KOPT-K1 (cell line): ENCODE results near the gene SH3RF2.
"Not testable (repeated sequence)": the region's sequence is repeated elsewhere in the genome, so short reads cannot be mapped to it uniquely, and the experiment has no call there.

Experiments
- H3K27ac ChIP-seq: fragments of 200-600 bp; sonication (generic); 2 replicates; pipeline ENCODE4 v1.5.1; 2016; ENCODE audit warnings: antibody characterized with exemption, mild to moderate bottlenecking, low read depth, low read length; ENCODE audit not compliant: poor library complexity, severe bottlenecking
- H3K36me3 ChIP-seq: fragments of 200-600 bp; sonication (generic); 2 replicates; pipeline ENCODE4 v1.5.1; 2017; ENCODE audit warnings: antibody characterized with exemption, mild to moderate bottlenecking, low read length, moderate library complexity; ENCODE audit not compliant: insufficient read depth
- H3K9me3 ChIP-seq: fragments of 200-600 bp; sonication (generic); 2 replicates; pipeline ENCODE4 v1.5.1; 2017; ENCODE audit warnings: antibody characterized with exemption, low read length, mild to moderate bottlenecking; ENCODE audit not compliant: insufficient read depth, poor library complexity, severe bottlenecking

Gene SH3RF2

GRCh38 chr5:145949474-145949873 lies 13.1 kb downstream of the SH3RF2 start:
- Histone ChIP-seq H3K9me3 (no peaks in the 10 kb centered on the region), H3K27ac (no peak overlapping the region), H3K36me3 (no peaks in the 10 kb centered on the region)

GRCh38 chr5:145951071-145951470 lies 14.7 kb downstream of the SH3RF2 start:
- no peaks in the 10 kb centered on the region for H3K9me3 ChIP-seq

GRCh38 chr5:145953202-145953601 lies 16.8 kb downstream of the SH3RF2 start:
- Histone ChIP-seq H3K27ac (no peak overlapping the region), H3K36me3 (no peaks in the 10 kb centered on the region)

More at GRCh38 chr5:145951071-145951470, 14.7 kb downstream of the SH3RF2 start:
- no peak overlapping the region for H3K27ac ChIP-seq
- H3K36me3 ChIP-seq: no peaks in the 10 kb centered on the region

GRCh38 chr5:145954140-145954539 lies 17.8 kb downstream of the SH3RF2 start:
- not testable (repeated sequence) for H3K27ac ChIP-seq, H3K36me3 ChIP-seq, H3K9me3 ChIP-seq

More at GRCh38 chr5:145953202-145953601, 16.8 kb downstream of the SH3RF2 start:
- no peaks in the 10 kb centered on the region for H3K9me3 ChIP-seq

- H3K36me3 ChIP-seq: no peaks in the 10 kb centered on the region
- no peaks in the 10 kb centered on the region for H3K9me3 ChIP-seq
- H3K27ac ChIP-seq: no peak overlapping the region
These were observed 21.0 kb downstream of the SH3RF2 start for GRCh38 chr5:145957388-145957787.

- H3K36me3 ChIP-seq: no peaks in the 10 kb centered on the region
- no peak overlapping the region for H3K27ac ChIP-seq
- H3K9me3 ChIP-seq: no peaks in the 10 kb centered on the region
These were observed 22.1 kb downstream of the SH3RF2 start for GRCh38 chr5:145958436-145958835.

GRCh38 chr5:145960166-145960565 lies 23.8 kb downstream of the SH3RF2 start:
- no peaks in the 10 kb centered on the region for H3K36me3 ChIP-seq
- no peak overlapping the region for H3K27ac ChIP-seq
- H3K9me3 ChIP-seq: no peaks in the 10 kb centered on the region

GRCh38 chr5:145960848-145961600 lies 24.6 kb downstream of the SH3RF2 start:
- Histone ChIP-seq H3K9me3 (no peaks in the 10 kb centered on the region), H3K36me3 (no peaks in the 10 kb centered on the region), H3K27ac (no peak overlapping the region)

GRCh38 chr5:145962001-145962400 lies 25.6 kb downstream of the SH3RF2 start:
- Histone ChIP-seq H3K9me3 (no peaks in the 10 kb centered on the region), H3K27ac (no peak overlapping the region), H3K36me3 (no peaks in the 10 kb centered on the region)

GRCh38 chr5:145964008-145964407 lies 27.6 kb downstream of the SH3RF2 start:
- H3K9me3 ChIP-seq, H3K27ac ChIP-seq, H3K36me3 ChIP-seq: not testable (repeated sequence)

- H3K9me3 ChIP-seq: no peaks in the 10 kb centered on the region
- H3K36me3 ChIP-seq: no peaks in the 10 kb centered on the region
- no peak overlapping the region for H3K27ac ChIP-seq
These were observed 29.4 kb downstream of the SH3RF2 start for GRCh38 chr5:145965804-145966203.

- H3K9me3 ChIP-seq: no peaks in the 10 kb centered on the region
- no peak overlapping the region for H3K27ac ChIP-seq
These were observed 30.9 kb downstream of the SH3RF2 start for GRCh38 chr5:145967296-145967695.

GRCh38 chr5:145968970-145969713 lies 32.8 kb downstream of the SH3RF2 start:
- H3K27ac ChIP-seq: no peak overlapping the region
- no peaks in the 10 kb centered on the region for H3K36me3 ChIP-seq
- no peaks in the 10 kb centered on the region for H3K9me3 ChIP-seq

More at GRCh38 chr5:145967296-145967695, 30.9 kb downstream of the SH3RF2 start:
- no peaks in the 10 kb centered on the region for H3K36me3 ChIP-seq

- H3K9me3 ChIP-seq: no peaks in the 10 kb centered on the region
- no peaks in the 10 kb centered on the region for H3K36me3 ChIP-seq
- no peak overlapping the region for H3K27ac ChIP-seq
These were observed 33.3 kb downstream of the SH3RF2 start for GRCh38 chr5:145969714-145970092.

GRCh38 chr5:145971108-145971507 lies 34.7 kb downstream of the SH3RF2 start:
- Histone ChIP-seq H3K27ac (no peak overlapping the region), H3K36me3 (no peaks in the 10 kb centered on the region), H3K9me3 (no peaks in the 10 kb centered on the region)

- Histone ChIP-seq H3K36me3 (no peaks in the 10 kb centered on the region), H3K27ac (no peak overlapping the region), H3K9me3 (no peaks in the 10 kb centered on the region)
These were observed 35.3 kb downstream of the SH3RF2 start for GRCh38 chr5:145971701-145972100.
